SKM-1 (cell line): ENCODE measurements around the gene CD36.
"Not testable (repeated sequence)": the region's sequence is repeated elsewhere in the genome, so short reads cannot be mapped to it uniquely, and the experiment has no call there.

Experiments used
- DNase-seq: peaks from one replicate; lab custom pipeline; 2025; ENCODE audit not compliant: unreplicated experiment; lab: John Stamatoyannopoulos, UW

Gene CD36

DNA sequence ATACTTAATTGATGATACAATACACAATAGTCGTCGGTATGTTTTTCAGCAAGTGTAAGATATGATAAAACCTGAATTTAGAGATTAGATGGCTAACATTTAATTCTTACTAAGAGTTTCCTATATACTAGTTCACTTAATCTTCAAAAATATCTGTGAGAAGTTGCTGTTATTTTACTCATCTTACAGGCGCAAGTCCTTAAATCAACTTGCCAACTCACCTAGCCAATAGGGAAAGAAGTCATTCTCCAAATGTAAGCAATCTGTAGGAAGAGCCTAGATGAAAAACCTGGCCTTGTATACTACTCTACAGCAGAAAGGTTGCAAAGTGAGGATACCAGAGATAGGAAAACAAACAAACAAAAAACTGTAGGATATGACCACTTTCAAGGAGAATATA, 10.6 kb downstream of the CD36 start:
- no peak for DNase-seq

DNA sequence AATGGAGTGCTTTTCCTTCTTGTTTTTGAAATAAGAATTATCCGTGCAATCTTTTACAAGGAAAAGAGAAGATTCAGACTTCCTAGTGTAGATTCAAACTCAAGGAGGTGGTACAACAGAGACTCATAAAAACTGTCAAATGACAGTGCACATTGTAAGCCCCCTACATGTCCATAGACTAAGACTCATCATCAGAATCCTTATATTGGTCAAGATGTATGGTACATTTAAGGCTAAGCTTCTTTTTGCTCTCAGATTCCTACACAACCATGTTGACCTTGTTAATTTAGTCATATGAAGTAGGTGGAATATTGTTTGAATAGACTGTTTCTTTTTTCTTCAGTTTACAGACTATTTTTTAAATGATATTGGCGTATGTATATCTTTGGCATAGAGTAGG, 11.6 kb downstream of the CD36 start:
- no peak for DNase-seq

DNA sequence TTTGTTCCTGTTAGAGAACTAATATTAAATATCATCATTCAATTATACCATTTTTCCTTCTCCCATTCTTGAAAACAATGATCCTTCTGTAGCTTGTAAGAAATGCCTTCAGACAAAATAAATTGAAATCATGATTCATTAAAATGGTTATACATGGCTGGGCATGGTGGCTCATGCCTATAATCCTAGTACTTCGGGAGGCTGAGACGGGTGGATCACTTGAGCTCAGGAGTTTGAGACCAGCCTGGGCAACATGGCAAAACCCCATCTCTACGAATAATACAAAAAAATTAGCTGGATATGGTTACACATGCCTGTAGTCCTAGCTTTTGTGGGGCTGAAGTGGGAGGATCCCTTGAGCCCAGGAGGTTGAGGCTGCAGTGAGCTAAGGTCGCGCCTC, 13.0 kb downstream of the CD36 start:
- DNase-seq: no peak

GRCh38 chr7:80653244-80653643, 14.8 kb downstream of the CD36 start:
- no peak for DNase-seq

- DNase-seq: no peak
Observed at GRCh38 chr7:80654887-80655340, 16.5 kb downstream of the CD36 start.

- DNase-seq: no peak
Observed at GRCh38 chr7:80656029-80656428, 17.6 kb downstream of the CD36 start.

DNA sequence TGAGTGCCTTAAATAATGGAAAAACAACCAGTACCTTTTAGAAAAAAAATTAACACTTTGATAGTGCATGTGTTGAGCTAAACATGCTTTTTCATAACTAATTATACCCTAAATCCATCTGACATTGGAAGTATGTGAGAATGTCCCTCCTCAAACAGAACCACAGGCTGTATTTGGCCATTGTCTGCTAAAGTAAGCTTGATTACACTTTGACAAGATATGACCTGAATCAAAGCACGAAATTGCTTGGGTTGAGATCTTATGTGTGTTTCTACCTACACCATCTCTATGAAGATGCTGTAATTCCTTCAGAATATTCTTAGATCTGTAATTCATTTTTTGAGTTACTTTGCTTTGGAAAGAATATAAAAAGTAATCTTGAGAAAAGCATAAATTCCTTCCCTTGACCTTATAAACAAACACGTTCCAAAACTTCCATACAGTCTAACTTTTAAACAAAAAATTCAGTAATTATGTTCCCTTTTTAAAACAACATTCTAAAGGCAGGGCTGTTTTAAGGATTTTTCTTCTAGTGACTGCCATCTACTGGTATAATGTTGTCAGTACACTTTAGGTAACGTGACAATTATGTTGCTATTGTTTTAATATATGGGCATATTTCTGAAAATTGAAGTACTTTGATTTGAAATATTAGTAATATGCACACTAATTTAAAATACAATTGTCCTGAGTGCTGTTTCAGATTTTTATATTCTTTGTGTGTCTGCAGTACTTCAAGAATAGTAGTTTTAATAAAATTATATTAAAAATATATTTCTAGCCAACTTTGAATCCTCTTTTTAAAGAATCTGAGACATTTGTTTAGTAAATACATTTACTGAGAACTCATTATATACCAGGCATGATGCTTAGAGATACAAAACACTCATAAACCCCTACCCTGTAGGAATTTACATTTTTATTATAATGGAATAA, 20.9 kb downstream of the CD36 start:
- DNase-seq: peak; percentile 39

DNA sequence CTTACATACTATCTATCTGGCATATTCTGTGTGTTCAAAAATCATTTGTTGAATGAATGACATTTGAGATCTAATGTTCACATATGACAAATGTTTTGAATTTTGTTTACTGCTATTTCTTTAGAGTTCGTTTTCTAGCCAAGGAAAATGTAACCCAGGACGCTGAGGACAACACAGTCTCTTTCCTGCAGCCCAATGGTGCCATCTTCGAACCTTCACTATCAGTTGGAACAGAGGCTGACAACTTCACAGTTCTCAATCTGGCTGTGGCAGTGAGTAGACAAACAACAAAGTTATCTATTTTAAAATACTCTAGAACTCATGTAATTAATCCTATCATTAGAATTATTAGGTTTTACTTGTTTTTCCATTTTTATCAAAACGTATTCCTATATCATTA, 22.5 kb downstream of the CD36 start:
- no peak for DNase-seq

GRCh38 chr7:80661729-80662128, 23.3 kb downstream of the CD36 start:
- no peak for DNase-seq

DNA sequence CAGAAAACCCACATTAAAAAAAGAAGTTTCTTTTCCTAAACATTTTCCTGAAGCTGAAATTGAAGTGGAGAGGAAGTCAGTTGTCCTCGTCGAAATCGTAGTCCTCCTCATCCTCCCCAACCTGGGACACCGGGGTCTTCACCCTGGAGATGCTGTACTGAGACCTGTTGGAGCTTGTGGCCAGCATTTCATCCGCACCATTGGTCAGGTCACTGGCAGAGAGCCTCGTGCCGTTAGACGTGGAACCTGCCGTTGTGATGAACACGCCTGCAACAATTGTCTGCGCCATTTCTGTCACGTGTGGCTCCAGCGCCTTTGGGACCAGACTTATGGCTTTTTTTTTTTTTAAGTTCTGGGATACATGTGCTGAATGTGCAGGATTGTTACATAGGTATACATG, 23.8 kb downstream of the CD36 start:
- DNase-seq: no peak

DNA sequence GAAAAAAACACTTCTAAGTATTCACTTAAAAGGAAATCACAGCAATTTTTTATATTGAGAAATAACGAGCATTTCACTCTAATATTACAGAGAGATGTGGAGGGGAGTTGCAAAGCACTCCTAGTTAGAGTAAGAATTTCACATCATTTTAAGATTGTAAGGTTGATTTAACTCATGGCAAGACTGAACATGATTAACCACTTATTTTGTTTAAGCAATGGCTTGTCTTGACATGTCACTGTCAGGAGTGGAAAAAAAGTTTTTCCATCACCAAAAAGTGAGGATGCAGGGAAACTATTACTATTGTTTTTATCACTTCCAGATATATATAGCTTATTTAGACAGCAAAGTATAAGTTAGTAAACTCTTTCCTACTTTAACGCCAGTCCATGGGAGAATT, 27.1 kb downstream of the CD36 start:
- DNase-seq: no peak

GRCh38 chr7:80666376-80666775, 27.9 kb downstream of the CD36 start:
- no peak for DNase-seq

DNA sequence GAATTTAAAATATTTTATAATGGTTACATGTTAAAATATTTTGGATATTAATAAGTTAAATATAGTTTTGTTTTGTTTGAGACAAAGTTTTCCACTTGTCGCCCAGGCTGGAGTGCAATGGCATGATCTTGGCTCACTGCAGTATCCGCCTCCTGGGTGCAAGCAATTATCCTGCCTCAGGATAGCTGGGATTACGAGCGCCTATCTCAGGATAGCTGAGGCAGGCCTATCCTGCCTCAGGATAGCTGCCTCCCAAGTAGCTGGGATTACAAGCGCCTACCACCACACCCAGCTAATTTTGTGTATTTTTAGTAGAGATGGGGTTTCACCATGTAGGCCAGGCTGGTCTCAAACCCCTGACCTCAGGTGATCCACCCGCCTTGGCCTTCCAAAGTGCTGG, 30.9 kb downstream of the CD36 start:
- not testable (repeated sequence) for DNase-seq

DNA sequence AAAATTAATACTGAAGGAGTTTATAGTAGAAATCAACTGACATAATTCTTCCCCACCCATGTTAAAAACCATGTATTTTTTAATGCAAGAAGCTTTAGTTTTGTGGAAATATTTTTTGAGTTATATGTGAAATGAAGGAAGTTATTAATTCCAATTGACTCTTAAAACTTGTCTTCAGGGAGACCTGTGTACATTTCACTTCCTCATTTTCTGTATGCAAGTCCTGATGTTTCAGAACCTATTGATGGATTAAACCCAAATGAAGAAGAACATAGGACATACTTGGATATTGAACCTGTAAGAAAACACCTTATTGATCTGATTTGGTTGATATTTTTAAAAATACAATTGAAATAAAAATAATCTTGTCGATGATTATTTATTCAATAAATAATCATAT, 33.3 kb downstream of the CD36 start:
- no peak for DNase-seq

DNA sequence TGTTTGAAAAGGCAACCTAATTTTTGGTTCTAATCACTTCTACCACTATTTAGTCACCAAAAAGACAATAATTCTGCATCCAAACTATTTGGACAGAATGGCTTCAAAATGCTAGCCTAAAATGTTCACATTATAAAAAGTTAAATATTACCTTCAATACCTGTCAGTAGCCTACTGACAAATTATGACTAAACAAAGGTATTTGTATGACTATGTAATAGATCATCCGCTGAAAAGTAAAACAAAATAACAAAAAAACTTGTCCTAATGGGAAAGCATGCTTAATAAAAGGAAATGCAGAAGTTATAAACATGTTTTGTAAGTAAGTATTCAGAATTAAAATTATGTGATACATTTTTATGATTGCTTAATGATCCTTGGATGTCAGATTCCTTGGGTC, 36.6 kb downstream of the CD36 start:
- DNase-seq: no peak

DNA sequence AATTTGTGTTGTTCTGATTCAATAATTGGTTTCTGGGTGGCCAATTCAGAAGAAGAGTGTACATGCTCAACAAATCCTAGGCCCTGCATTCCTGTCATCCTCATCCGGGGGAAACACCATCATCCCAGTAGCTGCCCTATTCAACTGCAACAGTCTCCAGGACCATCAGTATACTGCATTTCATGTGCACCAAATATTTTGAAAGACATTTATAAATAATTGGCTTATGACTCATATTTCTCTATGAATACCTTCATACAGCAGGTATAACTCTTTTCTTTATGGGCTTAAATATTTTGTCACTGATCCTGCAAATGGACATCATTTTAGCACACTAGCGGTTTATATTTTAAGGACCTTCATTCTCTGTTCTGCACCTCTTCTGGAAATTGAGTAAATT, 38.0 kb downstream of the CD36 start:
- DNase-seq: no peak

DNA sequence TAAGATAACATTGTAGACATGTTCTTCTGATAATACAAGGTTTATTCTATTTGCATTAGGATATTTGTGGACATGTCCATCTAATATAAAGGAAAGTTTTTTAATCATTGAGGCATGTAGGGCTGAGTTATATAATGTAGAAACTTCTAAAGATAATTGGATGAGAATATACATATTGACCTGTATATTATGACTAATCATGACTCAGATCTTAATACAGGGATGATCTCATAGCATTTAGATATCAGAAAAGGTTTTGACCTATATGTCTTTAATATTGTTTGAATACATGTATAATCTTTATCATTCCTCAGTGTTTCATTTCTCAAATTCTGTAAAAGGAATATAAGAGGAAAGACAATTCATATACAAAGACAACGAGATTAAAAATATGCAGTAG, 39.2 kb downstream of the CD36 start:
- DNase-seq: no peak

DNA sequence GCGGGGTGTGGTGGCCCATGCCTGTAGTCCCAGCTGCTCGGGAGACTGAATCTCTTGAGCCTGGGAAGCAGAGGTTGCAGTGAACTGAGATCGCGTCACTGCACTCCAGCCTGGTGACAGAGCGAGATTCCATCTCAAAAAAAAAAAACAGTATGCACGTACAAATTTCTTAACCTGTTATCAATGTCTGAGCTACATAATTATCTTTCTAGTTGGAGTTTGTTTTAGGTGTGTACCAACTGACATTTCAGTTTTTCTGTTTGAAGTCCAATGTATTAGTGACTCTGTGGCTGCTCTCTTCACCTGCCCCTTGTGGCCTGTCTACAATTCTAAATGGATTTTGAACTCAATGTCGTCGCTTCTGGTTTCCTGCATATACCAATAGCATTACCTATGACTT, 40.3 kb downstream of the CD36 start:
- DNase-seq: no peak

DNA sequence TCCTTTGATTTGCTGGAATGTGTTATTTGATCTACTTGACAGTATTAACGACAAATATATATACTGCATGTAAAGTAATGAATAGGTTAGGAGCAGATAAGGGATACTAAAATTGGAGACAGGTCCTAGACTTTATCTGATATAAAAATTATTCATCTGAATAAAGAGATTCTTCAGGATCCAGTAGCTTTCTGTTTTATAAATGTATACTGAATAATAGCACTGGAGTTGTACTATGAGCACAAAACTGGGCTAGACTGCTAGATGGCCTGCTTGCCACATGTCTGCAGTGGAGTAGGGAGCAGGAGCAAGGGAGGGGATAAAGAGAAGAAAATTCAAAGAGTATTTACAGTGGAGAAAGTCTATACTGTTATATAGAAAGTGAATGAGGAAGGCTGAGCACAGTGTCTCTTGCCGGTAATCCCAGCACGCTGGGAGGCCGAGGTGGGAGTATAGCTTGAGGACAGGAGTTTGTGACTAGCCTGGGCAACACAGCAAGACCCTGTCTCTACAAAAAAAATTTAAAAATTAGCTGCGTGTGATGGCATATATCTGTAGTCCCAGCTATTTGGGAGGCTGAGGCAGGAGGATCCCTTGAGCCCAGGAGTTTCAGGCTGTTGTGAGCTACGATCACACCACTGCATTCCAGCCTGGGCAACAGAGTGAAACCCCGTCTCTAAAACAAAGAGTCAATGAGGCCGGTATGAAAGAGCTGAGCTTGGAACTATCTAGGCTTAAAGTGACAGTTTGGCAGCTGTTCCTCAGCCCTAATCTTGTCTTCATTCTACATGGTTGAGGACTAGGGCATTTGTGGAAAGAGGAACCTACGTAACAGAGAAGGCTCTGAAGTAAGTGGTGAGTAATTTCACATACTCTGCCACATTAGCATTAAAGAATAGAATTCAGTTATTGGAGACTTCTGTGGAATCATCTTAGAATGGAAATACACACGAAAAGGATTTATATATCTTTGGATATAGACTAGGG, 41.8 kb downstream of the CD36 start:
- peak; percentile 38 for DNase-seq

DNA sequence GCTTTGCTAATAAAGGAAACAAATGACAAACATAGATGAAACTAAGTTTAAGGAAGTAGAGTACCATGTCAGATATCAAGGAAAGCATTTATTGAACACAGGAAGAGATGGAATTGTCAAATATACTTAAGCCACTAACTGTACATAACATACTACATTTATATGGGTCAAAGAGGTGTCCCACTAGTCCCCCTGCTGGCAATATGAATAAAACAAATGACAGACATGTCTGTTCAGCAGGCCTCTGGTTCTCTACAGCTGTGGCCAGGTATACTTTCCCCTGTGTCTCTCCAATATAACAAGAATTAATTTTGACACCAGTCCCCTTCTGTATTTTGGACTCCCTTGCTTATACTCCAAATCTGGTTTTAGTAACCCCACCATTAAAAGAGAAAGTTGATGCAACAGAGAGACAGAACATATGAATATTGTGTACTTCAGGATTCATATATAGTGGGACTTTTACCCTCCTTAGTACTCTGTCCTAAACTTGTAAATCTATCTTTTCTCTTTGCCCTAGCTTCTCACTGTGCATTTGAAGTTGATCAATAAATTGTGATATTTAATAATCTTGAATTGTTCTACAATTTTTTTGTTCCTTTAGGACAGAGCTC, 42.9 kb downstream of the CD36 start:
- no peak for DNase-seq

- no peak for DNase-seq
Observed at GRCh38 chr7:80682744-80683143, 44.3 kb downstream of the CD36 start.
